HL-60 (cell line): Measurements from ENCODE around the gene CCNY.

Experiments
- CTCF ChIP-seq: IDR thresholded peaks from one replicate; pipeline ENCODE4 v1.5.1; 2011; ENCODE audit warnings: low read length, control low read depth, inconsistent platforms; ENCODE audit not compliant: insufficient read depth
- POLR2AphosphoS5 ChIP-seq: IDR thresholded peaks from 2 replicates; pipeline ENCODE4 v1.6.1; 2012; ENCODE audit warnings: low read depth
- REST ChIP-seq: IDR thresholded peaks from 2 replicates; pipeline ENCODE4 v1.6.1; 2012; ENCODE audit warnings: low read depth; ENCODE audit not compliant: insufficient replicate concordance
- SPI1 ChIP-seq: IDR thresholded peaks from 2 replicates; pipeline ENCODE4 v1.6.1; 2012; ENCODE audit warnings: low read depth, mild to moderate bottlenecking, borderline replicate concordance

- TF ChIP-seq REST (no peak), CTCF (no peak), POLR2AphosphoS5 (no peak), SPI1 (no peak)
Measured at GRCh38 chr10:35535136-35535535, 198.8 kb downstream of the CCNY start.
